Liver (tissue), 9 donors: ENCODE results near the gene LHPP. TPM values are rescaled to one million over a fixed set of nuclear protein-coding genes. Genes with fewer than 3 reads are reported as not detected.

Experiments
- DNase-seq: peaks from one replicate; pipeline ENCODE4 v3.0.0-alpha.2; 2017; ENCODE audit warnings: low spot score
- H3K27ac ChIP-seq, 2 donors: one replicate each; pipeline ENCODE4 v1.7.0; 2013; ENCODE audit warnings: inconsistent platforms in 2 of 2, low read length in 2 of 2, control low read depth in 1 of 2, low read depth in 1 of 2, mild to moderate bottlenecking in 1 of 2
- H3K27me3 ChIP-seq, 4 donors: one replicate each; pipeline versions ENCODE4 v1.6.1 to v1.7.0; 2013; ENCODE audit warnings: low read length in 3 of 4, inconsistent platforms in 1 of 4, mild to moderate bottlenecking in 1 of 4, moderate library complexity in 1 of 4; ENCODE audit not compliant: control insufficient read depth in 4 of 4, insufficient read depth in 4 of 4
- H3K36me3 ChIP-seq, 4 donors: one replicate each; pipeline versions ENCODE4 v1.6.1 to v1.7.0; 2013; ENCODE audit warnings: low read length in 3 of 4, mild to moderate bottlenecking in 3 of 4, low read depth in 1 of 4, moderate library complexity in 1 of 4; ENCODE audit not compliant: control insufficient read depth in 4 of 4, insufficient read depth in 3 of 4
- H3K4me1 ChIP-seq, 4 donors: one replicate each; pipeline versions ENCODE4 v1.6.1 to v1.7.0; 2013; ENCODE audit warnings: low read length in 3 of 4, mild to moderate bottlenecking in 3 of 4, moderate library complexity in 1 of 4; ENCODE audit not compliant: control insufficient read depth in 4 of 4, insufficient read depth in 4 of 4
- H3K4me3 ChIP-seq, 3 donors: one replicate each; pipeline versions ENCODE4 v1.6.1 to v1.7.0; 2013; ENCODE audit warnings: low read length in 3 of 3, control low read depth in 1 of 3, low read depth in 1 of 3, mild to moderate bottlenecking in 1 of 3
- H3K9ac ChIP-seq, 2 donors: one replicate each; pipeline ENCODE4 v1.7.0; 2013; ENCODE audit warnings: low read length in 2 of 2, mild to moderate bottlenecking in 2 of 2, moderate library complexity in 2 of 2, control low read depth in 1 of 2, low read depth in 1 of 2
- H3K9me3 ChIP-seq, 4 donors: one replicate each; pipeline versions ENCODE4 v1.6.1 to v1.7.0; 2013; ENCODE audit warnings: low read length in 3 of 4; ENCODE audit not compliant: control insufficient read depth in 4 of 4
- ATF3 ChIP-seq: IDR thresholded peaks from 2 replicates; pipeline ENCODE4 v1.6.1; 2016; ENCODE audit warnings: antibody characterized with exemption
- FOXA2 ChIP-seq: IDR thresholded peaks from 2 replicates; pipeline ENCODE4 v1.6.1; 2016; ENCODE audit warnings: antibody characterized with exemption
- GABPA ChIP-seq, 2 donors: IDR thresholded peaks in 1 of 2; conservative IDR thresholded peaks in 1 of 2; 2 replicates each; pipeline ENCODE4 v1.6.1; 2016; ENCODE audit warnings: antibody characterized with exemption in 2 of 2, mild to moderate bottlenecking in 1 of 2, moderate library complexity in 1 of 2
- NR2F2 ChIP-seq: IDR thresholded peaks from 2 replicates; pipeline ENCODE4 v1.6.1; 2016; ENCODE audit warnings: antibody characterized with exemption
- RAD21 ChIP-seq, 2 donors: IDR thresholded peaks; 2 replicates each; pipeline ENCODE4 v1.6.1; 2016; ENCODE audit warnings: antibody characterized with exemption in 2 of 2, mild to moderate bottlenecking in 2 of 2
- RXRA ChIP-seq, 2 donors: IDR thresholded peaks; 2 replicates each; pipeline ENCODE4 v1.6.1; 2017 to 2018; ENCODE audit warnings: antibody characterized with exemption in 2 of 2, mild to moderate bottlenecking in 1 of 2
- SP1 ChIP-seq: IDR thresholded peaks from 2 replicates; pipeline ENCODE4 v1.6.1; 2018; ENCODE audit warnings: antibody characterized with exemption, mild to moderate bottlenecking
- TAF1 ChIP-seq: conservative IDR thresholded peaks from 2 replicates; pipeline ENCODE4 v1.6.1; 2016; ENCODE audit warnings: antibody characterized with exemption, mild to moderate bottlenecking
- ZBTB33 ChIP-seq: IDR thresholded peaks from 2 replicates; pipeline ENCODE4 v1.6.1; 2016; ENCODE audit warnings: antibody characterized with exemption
- WGBS: extraction: QIAGEN DNeasy Blood & Tissue Kit; methylation state at CpG from one replicate; pipeline ENCODE4 v1.1.7; 2013; 5-methylcytosine and 5-hydroxymethylcytosine counted together
- polyA plus RNA-seq, 2 donors: library from polyadenylated mRNA; stranded (reverse) in 1 of 2; unstranded in 1 of 2; fragments of 200-250 nt in 1 of 2; fragments of >200 nt in 1 of 2; fragmentation: Nextera tagmentation in 1 of 2; extraction: Ambion mirVana in 1 of 2; gene quantifications; one replicate each; pipeline versions ENCODE4 v1.2.1 to v1.2.3, GENCODE V29; 2013 to 2015
- total RNA-seq, 2 donors: library from RNA; depleted of rRNA; stranded (reverse); fragments of >200 nt; gene quantifications; one replicate each; pipeline ENCODE4 v1.2.3, GENCODE V29; 2014
- TF ChIP-seq, protein P1 (sequence below): IDR thresholded peaks from 2 replicates; pipeline ENCODE4 v1.6.1; 2016; ENCODE audit warnings: antibody characterized with exemption
- TF ChIP-seq, protein P2 (sequence below): IDR thresholded peaks from 2 replicates; pipeline ENCODE4 v1.6.1; 2016; ENCODE audit warnings: antibody characterized with exemption, mild to moderate bottlenecking
- donor health status: healthy.
- donor health status: healthy.
- donor health status: healthy.
- donor health status: healthy.
- donor health status: healthy.

Gene LHPP
- total and polyA plus RNA-seq, 4 donors, result 15.9 to 39.9 (median 26.2) TPM

GRCh38 chr10:124516746-124517397 is 55.2 kb downstream of the LHPP start (continued):
- TF ChIP-seq ZBTB33, result no peak
- no peak for TF ChIP-seq RXRA (IDR thresholded peaks at IDR 0.05)
- TF ChIP-seq ATF3, result no peak
- TF ChIP-seq TAF1, result no peak
- TF ChIP-seq, protein P1, sequence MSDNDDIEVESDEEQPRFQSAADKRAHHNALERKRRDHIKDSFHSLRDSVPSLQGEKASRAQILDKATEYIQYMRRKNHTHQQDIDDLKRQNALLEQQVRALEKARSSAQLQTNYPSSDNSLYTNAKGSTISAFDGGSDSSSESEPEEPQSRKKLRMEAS, result no peak
- no peak for TF ChIP-seq NR2F2
- TF ChIP-seq GABPA (IDR thresholded peaks at IDR 0.05 in 1 of 2, conservative IDR thresholded peaks at IDR 0.05 in 1 of 2), result no peak

DNA sequence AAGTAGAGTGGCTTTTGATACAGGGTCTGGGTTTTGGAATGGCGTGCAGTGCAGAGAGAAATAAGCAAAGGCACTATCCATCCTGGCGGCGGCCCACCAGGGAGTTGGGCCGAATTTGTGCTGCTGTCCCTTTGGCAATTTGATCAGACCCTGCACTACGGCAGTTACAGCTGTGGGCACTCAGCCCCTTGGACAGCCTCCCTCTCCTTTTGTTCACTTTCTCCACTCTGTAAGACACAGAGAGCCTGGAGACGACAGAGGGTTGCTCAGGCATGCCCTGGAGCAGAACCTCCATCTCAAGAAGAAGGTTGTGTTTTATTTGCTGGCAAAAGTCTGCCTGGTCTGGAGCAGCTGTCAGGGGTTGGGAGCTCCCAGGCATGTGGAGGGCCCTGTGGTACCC is 55.8 kb downstream of the LHPP start:
- WGBS, result 94% methylated on average over 6 of the region's 6 CpGs
- no peak overlapping the region for H3K9ac ChIP-seq
- DNase-seq, result no peak

More for the DNA sequence above, 55.8 kb downstream of the LHPP start:
- Histone ChIP-seq H3K4me3 (no peak overlapping the region), H3K36me3 (peaks cover 0 to 6% (median 0%) of the 10 kb centered on the region in 4 donors), H3K9me3 (no peaks in the 10 kb centered on the region), H3K27ac (no peak overlapping the region), H3K27me3 (no peaks in the 10 kb centered on the region), H3K4me1 (peaks cover 0 to 6% (median 2%) of the 10 kb centered on the region in 4 donors)
- TF ChIP-seq ZBTB33, result no peak
- TF ChIP-seq RAD21 (IDR thresholded peaks at IDR 0.05), result no peak
- TF ChIP-seq SP1, result no peak
- TF ChIP-seq, protein P2, sequence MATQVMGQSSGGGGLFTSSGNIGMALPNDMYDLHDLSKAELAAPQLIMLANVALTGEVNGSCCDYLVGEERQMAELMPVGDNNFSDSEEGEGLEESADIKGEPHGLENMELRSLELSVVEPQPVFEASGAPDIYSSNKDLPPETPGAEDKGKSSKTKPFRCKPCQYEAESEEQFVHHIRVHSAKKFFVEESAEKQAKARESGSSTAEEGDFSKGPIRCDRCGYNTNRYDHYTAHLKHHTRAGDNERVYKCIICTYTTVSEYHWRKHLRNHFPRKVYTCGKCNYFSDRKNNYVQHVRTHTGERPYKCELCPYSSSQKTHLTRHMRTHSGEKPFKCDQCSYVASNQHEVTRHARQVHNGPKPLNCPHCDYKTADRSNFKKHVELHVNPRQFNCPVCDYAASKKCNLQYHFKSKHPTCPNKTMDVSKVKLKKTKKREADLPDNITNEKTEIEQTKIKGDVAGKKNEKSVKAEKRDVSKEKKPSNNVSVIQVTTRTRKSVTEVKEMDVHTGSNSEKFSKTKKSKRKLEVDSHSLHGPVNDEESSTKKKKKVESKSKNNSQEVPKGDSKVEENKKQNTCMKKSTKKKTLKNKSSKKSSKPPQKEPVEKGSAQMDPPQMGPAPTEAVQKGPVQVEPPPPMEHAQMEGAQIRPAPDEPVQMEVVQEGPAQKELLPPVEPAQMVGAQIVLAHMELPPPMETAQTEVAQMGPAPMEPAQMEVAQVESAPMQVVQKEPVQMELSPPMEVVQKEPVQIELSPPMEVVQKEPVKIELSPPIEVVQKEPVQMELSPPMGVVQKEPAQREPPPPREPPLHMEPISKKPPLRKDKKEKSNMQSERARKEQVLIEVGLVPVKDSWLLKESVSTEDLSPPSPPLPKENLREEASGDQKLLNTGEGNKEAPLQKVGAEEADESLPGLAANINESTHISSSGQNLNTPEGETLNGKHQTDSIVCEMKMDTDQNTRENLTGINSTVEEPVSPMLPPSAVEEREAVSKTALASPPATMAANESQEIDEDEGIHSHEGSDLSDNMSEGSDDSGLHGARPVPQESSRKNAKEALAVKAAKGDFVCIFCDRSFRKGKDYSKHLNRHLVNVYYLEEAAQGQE, result no peak
- no peak for TF ChIP-seq FOXA2
- TF ChIP-seq, protein P1, result no peak
